ENCODE data around the gene PHLDB1.

Gene PHLDB1

GRCh38 chr11:118622376-118623268, 15.2 kb downstream of the PHLDB1 start:
- TF ChIP-seq, protein P1, sequence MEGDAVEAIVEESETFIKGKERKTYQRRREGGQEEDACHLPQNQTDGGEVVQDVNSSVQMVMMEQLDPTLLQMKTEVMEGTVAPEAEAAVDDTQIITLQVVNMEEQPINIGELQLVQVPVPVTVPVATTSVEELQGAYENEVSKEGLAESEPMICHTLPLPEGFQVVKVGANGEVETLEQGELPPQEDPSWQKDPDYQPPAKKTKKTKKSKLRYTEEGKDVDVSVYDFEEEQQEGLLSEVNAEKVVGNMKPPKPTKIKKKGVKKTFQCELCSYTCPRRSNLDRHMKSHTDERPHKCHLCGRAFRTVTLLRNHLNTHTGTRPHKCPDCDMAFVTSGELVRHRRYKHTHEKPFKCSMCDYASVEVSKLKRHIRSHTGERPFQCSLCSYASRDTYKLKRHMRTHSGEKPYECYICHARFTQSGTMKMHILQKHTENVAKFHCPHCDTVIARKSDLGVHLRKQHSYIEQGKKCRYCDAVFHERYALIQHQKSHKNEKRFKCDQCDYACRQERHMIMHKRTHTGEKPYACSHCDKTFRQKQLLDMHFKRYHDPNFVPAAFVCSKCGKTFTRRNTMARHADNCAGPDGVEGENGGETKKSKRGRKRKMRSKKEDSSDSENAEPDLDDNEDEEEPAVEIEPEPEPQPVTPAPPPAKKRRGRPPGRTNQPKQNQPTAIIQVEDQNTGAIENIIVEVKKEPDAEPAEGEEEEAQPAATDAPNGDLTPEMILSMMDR (IDR thresholded peaks at IDR 0.05; ENCODE audit: borderline replicate concordance, control extremely low read depth, extremely low read depth, insufficient read depth, missing control alignments), result no peak
- in situ Hi-C loops (cut with MboI; ENCODE audit: low sequenced_read_pairs, unreplicated experiment), result no loop called here
- DNase-seq (ENCODE audit: low spot score), result no peak

DNA sequence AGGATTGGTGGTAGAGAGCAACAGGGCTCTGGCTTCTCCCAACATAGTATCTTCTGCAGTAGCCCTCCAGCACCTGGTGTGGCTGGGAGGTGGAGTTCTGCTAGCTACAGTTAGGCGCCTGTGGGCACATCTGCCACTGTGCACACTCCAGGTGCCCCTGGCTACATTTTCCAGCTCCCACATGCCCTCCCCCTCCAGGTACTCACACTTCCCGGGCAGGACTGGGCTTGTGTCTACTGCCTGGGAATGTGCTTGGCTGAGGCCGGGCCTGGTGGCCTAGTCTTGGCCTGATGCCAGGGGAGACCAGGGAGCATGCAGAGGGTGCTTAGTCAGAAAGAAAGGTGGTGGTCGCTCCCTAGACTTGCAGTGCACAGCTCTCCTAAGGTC, 15.8 kb downstream of the PHLDB1 start:
- in situ Hi-C loops (cut with MboI; ENCODE audit: low sequenced_read_pairs, unreplicated experiment), result no loop called here
- TF ChIP-seq, protein P1 (IDR thresholded peaks at IDR 0.05; ENCODE audit: borderline replicate concordance, control extremely low read depth, extremely low read depth, insufficient read depth, missing control alignments), result no peak
- DNase-seq (ENCODE audit: low spot score), result no peak

DNA sequence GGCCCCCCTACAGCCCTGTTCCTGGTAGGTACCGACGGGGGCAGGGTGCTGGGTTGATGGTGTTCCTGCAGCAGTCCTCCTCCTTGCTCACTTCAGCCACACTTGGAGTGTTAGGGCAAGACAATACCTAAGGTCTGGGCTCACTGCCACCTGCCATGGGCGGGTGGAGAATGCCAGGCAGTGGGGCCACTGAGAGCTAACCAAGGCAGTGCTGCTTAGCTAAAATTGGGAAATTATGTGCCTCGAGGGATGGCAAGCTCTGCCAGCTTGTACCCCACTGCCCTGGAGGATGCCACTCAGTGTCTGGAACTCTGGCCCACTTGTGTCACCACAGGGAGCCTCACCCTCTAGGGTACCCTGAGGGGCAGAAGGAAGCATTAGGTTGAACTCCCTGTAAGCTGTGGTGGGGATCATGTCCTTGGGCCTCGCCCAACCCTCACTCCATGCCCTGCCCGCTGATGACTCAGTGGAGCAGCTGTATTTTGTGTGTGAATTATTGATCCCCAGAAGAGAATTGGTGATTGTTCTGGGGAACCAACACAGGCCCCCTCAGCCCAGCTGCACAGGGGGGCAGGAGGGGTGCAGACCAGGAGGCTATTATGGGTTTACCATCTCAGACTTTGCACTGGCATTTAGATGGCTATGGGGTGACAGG, 17.7 kb downstream of the PHLDB1 start:
- in situ Hi-C loops (cut with MboI; ENCODE audit: low sequenced_read_pairs, unreplicated experiment), result no loop called here
- TF ChIP-seq, protein P1 (IDR thresholded peaks at IDR 0.05; ENCODE audit: borderline replicate concordance, control extremely low read depth, extremely low read depth, insufficient read depth, missing control alignments), result no peak
- no peak for DNase-seq (ENCODE audit: low spot score)

- in situ Hi-C loops (cut with MboI; ENCODE audit: low sequenced_read_pairs, unreplicated experiment), result no loop called here
- TF ChIP-seq, protein P1 (IDR thresholded peaks at IDR 0.05; ENCODE audit: borderline replicate concordance, control extremely low read depth, extremely low read depth, insufficient read depth, missing control alignments), result no peak
- DNase-seq (ENCODE audit: low spot score), result no peak
These were observed 18.6 kb downstream of the PHLDB1 start for GRCh38 chr11:118625976-118626375.

- in situ Hi-C loops (cut with MboI; ENCODE audit: low sequenced_read_pairs, unreplicated experiment), result no loop called here
- TF ChIP-seq, protein P1 (IDR thresholded peaks at IDR 0.05; ENCODE audit: borderline replicate concordance, control extremely low read depth, extremely low read depth, insufficient read depth, missing control alignments), result no peak
- no peak for DNase-seq (ENCODE audit: low spot score)
These were observed 20.2 kb downstream of the PHLDB1 start for GRCh38 chr11:118627566-118627965.

DNA sequence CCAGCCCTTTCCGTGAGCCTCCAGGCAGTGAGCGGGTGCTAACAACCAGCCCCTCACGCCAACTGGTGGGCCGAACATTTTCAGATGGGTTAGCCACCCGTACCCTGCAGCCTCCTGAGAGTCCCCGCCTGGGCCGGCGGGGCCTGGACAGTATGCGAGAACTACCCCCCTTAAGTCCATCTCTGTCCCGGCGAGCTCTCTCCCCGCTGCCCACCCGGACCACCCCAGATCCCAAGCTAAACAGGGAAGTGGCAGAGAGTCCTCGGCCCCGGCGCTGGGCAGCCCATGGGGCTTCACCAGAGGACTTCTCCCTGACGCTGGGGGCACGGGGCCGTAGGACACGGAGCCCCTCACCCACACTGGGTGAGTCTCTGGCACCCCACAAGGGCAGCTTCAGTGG, 20.6 kb downstream of the PHLDB1 start:
- in situ Hi-C loops (cut with MboI; ENCODE audit: low sequenced_read_pairs, unreplicated experiment), result no loop called here
- TF ChIP-seq, protein P1 (IDR thresholded peaks at IDR 0.05; ENCODE audit: borderline replicate concordance, control extremely low read depth, extremely low read depth, insufficient read depth, missing control alignments), result no peak
- no peak for DNase-seq (ENCODE audit: low spot score)
